GM23338 (cell line): ENCODE measurements around the gene RYR3. TPM values are rescaled to one million over a fixed set of nuclear protein-coding genes. Genes with fewer than 3 reads are reported as not detected.

Experiments used
- ATAC-seq: fragments of 200-7000 bp; cut with Tn5 transposase; 3 replicates; pipeline ENCODE4 v1.9.1; 2020
- DNase-seq: peaks from one replicate; pipeline ENCODE4 v3.0.0-alpha.2; 2015; ENCODE audit warnings: low spot score
- H2AFZ ChIP-seq: fragments of 200-600 bp; sonication (generic); 2 replicates; pipeline ENCODE4 v1.8.0; 2016; ENCODE audit warnings: antibody characterized with exemption, mild to moderate bottlenecking, moderate library complexity
- H3F3A ChIP-seq: fragments of 200-600 bp; sonication (generic); replicated peaks from 2 replicates; pipeline ENCODE4 v1.8.0; 2017; ENCODE audit warnings: antibody characterized with exemption, mixed run types, low read depth
- H3K27ac ChIP-seq: fragments of 200-600 bp; sonication (generic); 2 replicates; pipeline ENCODE4 v1.6.1; 2016; ENCODE audit warnings: low read depth
- H3K27me3 ChIP-seq: fragments of 200-600 bp; sonication (generic); 2 replicates; pipeline ENCODE4 v1.8.0; 2016; ENCODE audit warnings: mild to moderate bottlenecking, mixed run types, moderate library complexity; ENCODE audit not compliant: insufficient read depth
- H3K36me3 ChIP-seq: fragments of 200-600 bp; sonication (generic); 2 replicates; pipeline ENCODE4 v1.8.0; 2016; ENCODE audit warnings: mild to moderate bottlenecking; ENCODE audit not compliant: insufficient read depth
- H3K4me1 ChIP-seq: fragments of 200-600 bp; sonication (generic); 2 replicates; pipeline ENCODE4 v1.8.0; 2016; ENCODE audit warnings: mild to moderate bottlenecking, moderate library complexity; ENCODE audit not compliant: insufficient read depth
- H3K4me2 ChIP-seq: fragments of 200-600 bp; sonication (generic); 2 replicates; pipeline ENCODE4 v1.7.1; 2017; ENCODE audit warnings: mixed run types
- H3K4me3 ChIP-seq: fragments of 200-600 bp; sonication (generic); 2 replicates; pipeline ENCODE4 v1.6.1; 2016; ENCODE audit warnings: mixed run types
- H3K79me2 ChIP-seq: fragments of 200-600 bp; sonication (generic); replicated peaks from 2 replicates; pipeline ENCODE4 v1.8.0; 2017; ENCODE audit warnings: mild to moderate bottlenecking; ENCODE audit not compliant: insufficient read depth
- H3K9me2 ChIP-seq: fragments of 200-600 bp; sonication (generic); 2 replicates; pipeline ENCODE4 v1.8.0; 2017; ENCODE audit not compliant: insufficient read depth
- H4K20me1 ChIP-seq: fragments of 200-600 bp; sonication (generic); replicated peaks from 2 replicates; pipeline ENCODE4 v1.8.0; 2017; ENCODE audit warnings: mild to moderate bottlenecking; ENCODE audit not compliant: insufficient read depth
- H3K27ac Mint-ChIP-seq: 2 replicates; pipeline ENCODE4 v1.8.0; 2020; ENCODE audit warnings: inconsistent platforms, mild to moderate bottlenecking, moderate library complexity, mixed read lengths
- H3K27me3 Mint-ChIP-seq: 3 replicates; pipeline ENCODE4 v1.8.0; 2022; ENCODE audit warnings: low read depth, mild to moderate bottlenecking, moderate library complexity, mixed read lengths, inconsistent platforms; ENCODE audit not compliant: insufficient read depth, poor library complexity
- H3K36me3 Mint-ChIP-seq: 3 replicates; pipeline ENCODE4 v1.8.0; 2021; ENCODE audit warnings: low read depth, mild to moderate bottlenecking, inconsistent platforms, moderate library complexity, mixed read lengths
- H3K4me1 Mint-ChIP-seq: 3 replicates; pipeline ENCODE4 v1.8.0; 2020; ENCODE audit warnings: mild to moderate bottlenecking, inconsistent platforms, mixed read lengths
- H3K4me3 Mint-ChIP-seq: 3 replicates; pipeline ENCODE4 v1.8.0; 2021; ENCODE audit warnings: moderate library complexity, mild to moderate bottlenecking, inconsistent platforms, mixed read lengths
- H3K9me3 Mint-ChIP-seq: 3 replicates; pipeline ENCODE4 v1.8.0; 2020; ENCODE audit warnings: moderate library complexity, mild to moderate bottlenecking, inconsistent platforms, mixed read lengths
- CREB1 ChIP-seq: fragments of 250-450 bp; sonication (Bioruptor Pico); IDR thresholded peaks from 2 replicates; pipeline ENCODE4 v1.5.0; 2020; ENCODE audit warnings: low read depth, mild to moderate bottlenecking, moderate library complexity
- EZH2 ChIP-seq: fragments of 200-600 bp; sonication (generic); IDR thresholded peaks from one replicate; pipeline ENCODE4 v1.8.0; 2017; ENCODE audit warnings: antibody characterized with exemption, mild to moderate bottlenecking, low read depth; ENCODE audit not compliant: unreplicated experiment
- EZH2phosphoT487 ChIP-seq: fragments of 200-600 bp; sonication (generic); IDR thresholded peaks from one replicate; pipeline ENCODE4 v1.8.1; 2018; ENCODE audit warnings: antibody characterized with exemption; ENCODE audit not compliant: unreplicated experiment
- JUNB ChIP-seq: IDR thresholded peaks from one replicate; pipeline ENCODE4 v1.6.1; 2016; ENCODE audit warnings: antibody characterized with exemption; ENCODE audit not compliant: unreplicated experiment
- NANOG ChIP-seq: IDR thresholded peaks from 2 replicates; pipeline ENCODE4 v1.6.1; 2016; ENCODE audit warnings: antibody characterized with exemption, borderline replicate concordance
- POLR2AphosphoS5 ChIP-seq: IDR thresholded peaks from 2 replicates; pipeline ENCODE4 v1.6.1; 2016; ENCODE audit warnings: antibody characterized with exemption, low read depth
- STAT1 ChIP-seq: IDR thresholded peaks from one replicate; pipeline ENCODE4 v1.6.1; 2016; ENCODE audit warnings: antibody characterized with exemption; ENCODE audit not compliant: unreplicated experiment
- ZNF114 ChIP-seq: fragments of 250-450 bp; sonication (Bioruptor Pico); IDR thresholded peaks from 2 replicates; pipeline ENCODE4 v1.5.0; 2020; ENCODE audit warnings: mild to moderate bottlenecking, moderate library complexity
- ZNF331 ChIP-seq: fragments of 250-450 bp; sonication (Bioruptor Pico); IDR thresholded peaks from 2 replicates; pipeline ENCODE4 v1.5.0; 2020; ENCODE audit warnings: low read depth, mild to moderate bottlenecking, moderate library complexity
- polyA plus RNA-seq: library from polyadenylated mRNA; unstranded; fragments of >200 nt; fragmentation: Nextera tagmentation; extraction: Ambion mirVana; gene quantifications from 2 replicates; pipeline ENCODE4 v1.2.1, GENCODE V29; 2016
- total RNA-seq: library from RNA; depleted of rRNA; stranded (reverse); fragments of >200 nt; shearing (Covaris generic); gene quantifications from 2 replicates; pipeline ENCODE4 v1.2.3, GENCODE V29; 2014
- TF ChIP-seq, protein P1 (sequence below), 2 experiments: fragments of 200-600 bp in 1 of 2; sonication (generic) in 1 of 2; conservative IDR thresholded peaks; 2 replicates each; pipeline versions ENCODE4 v1.5.1 to v1.6.1; 2016 to 2017; ENCODE audit warnings: antibody characterized with exemption in 2 of 2, low read depth in 2 of 2, mild to moderate bottlenecking in 2 of 2, moderate library complexity in 1 of 2
- TF ChIP-seq, protein P2 (sequence below): IDR thresholded peaks from one replicate; pipeline ENCODE4 v1.6.1; 2018; ENCODE audit warnings: antibody characterized with exemption; ENCODE audit not compliant: unreplicated experiment
- TF ChIP-seq, protein P3 (sequence below): fragments of 250-450 bp; sonication (Bioruptor Pico); IDR thresholded peaks from 2 replicates; pipeline ENCODE4 v1.5.0; 2020; ENCODE audit warnings: mild to moderate bottlenecking, moderate library complexity
- TF ChIP-seq, protein P4 (sequence below): IDR thresholded peaks from 2 replicates; pipeline ENCODE4 v1.6.1; 2016; ENCODE audit warnings: antibody characterized with exemption

RYR3 gene
- total and polyA plus RNA-seq, 2 experiments from 2014 or later = 1.1 to 1.2 TPM

DNA sequence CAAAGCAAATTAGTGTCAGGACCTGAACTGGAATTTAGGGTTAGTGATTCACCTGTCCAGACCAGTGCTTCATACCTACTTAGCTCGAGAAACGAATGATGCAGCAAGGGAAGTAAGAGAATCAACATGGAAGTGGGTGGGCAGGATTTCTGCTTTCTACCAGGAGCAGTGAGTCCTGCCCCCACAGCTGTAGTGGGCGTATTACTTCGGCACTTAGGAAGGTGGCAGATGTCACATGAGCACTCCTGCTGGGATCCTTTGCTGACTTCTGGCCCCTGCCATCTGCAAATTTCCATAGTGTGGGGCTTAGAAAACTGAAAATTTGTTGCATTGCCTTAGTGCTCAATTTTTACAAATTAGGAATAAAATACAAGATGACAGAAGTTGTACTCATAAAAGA is 31.2 kb downstream of the RYR3 start:
- Histone ChIP-seq H3K4me2 (no peak overlapping the region), H3K36me3 (no peaks in the 10 kb centered on the region), H3K27me3 (no peaks in the 10 kb centered on the region), H3K9me2 (no peaks in the 10 kb centered on the region), H3K79me2 (no peaks in the 10 kb centered on the region), H3K4me3 (no peak overlapping the region), H3K4me1 (no peaks in the 10 kb centered on the region), H3F3A (no peaks in the 10 kb centered on the region), H4K20me1 (no peaks in the 10 kb centered on the region), H2AFZ (no peak overlapping the region), H3K27ac (no peak overlapping the region)
- Mint-ChIP-seq H3K27me3 (peaks cover 2% of the 10 kb centered on the region), H3K4me3 (no peak overlapping the region), H3K27ac (no peak overlapping the region), H3K36me3 (0 out of 3 replicates have a peak, but pooled peaks cover 3% of the 10 kb centered on the region), H3K4me1 (peaks cover 7% of the 10 kb centered on the region), H3K9me3 (peaks cover 5% of the 10 kb centered on the region; the same call in 2 of the 3 replicates)
- DNase-seq (no peak), ATAC-seq (no peak)
- TF ChIP-seq, protein P1, sequence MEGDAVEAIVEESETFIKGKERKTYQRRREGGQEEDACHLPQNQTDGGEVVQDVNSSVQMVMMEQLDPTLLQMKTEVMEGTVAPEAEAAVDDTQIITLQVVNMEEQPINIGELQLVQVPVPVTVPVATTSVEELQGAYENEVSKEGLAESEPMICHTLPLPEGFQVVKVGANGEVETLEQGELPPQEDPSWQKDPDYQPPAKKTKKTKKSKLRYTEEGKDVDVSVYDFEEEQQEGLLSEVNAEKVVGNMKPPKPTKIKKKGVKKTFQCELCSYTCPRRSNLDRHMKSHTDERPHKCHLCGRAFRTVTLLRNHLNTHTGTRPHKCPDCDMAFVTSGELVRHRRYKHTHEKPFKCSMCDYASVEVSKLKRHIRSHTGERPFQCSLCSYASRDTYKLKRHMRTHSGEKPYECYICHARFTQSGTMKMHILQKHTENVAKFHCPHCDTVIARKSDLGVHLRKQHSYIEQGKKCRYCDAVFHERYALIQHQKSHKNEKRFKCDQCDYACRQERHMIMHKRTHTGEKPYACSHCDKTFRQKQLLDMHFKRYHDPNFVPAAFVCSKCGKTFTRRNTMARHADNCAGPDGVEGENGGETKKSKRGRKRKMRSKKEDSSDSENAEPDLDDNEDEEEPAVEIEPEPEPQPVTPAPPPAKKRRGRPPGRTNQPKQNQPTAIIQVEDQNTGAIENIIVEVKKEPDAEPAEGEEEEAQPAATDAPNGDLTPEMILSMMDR (conservative IDR thresholded peaks at IDR 0.05; ENCODE audit: low read depth in 2 of 2) = no peak
- TF ChIP-seq, protein P2, sequence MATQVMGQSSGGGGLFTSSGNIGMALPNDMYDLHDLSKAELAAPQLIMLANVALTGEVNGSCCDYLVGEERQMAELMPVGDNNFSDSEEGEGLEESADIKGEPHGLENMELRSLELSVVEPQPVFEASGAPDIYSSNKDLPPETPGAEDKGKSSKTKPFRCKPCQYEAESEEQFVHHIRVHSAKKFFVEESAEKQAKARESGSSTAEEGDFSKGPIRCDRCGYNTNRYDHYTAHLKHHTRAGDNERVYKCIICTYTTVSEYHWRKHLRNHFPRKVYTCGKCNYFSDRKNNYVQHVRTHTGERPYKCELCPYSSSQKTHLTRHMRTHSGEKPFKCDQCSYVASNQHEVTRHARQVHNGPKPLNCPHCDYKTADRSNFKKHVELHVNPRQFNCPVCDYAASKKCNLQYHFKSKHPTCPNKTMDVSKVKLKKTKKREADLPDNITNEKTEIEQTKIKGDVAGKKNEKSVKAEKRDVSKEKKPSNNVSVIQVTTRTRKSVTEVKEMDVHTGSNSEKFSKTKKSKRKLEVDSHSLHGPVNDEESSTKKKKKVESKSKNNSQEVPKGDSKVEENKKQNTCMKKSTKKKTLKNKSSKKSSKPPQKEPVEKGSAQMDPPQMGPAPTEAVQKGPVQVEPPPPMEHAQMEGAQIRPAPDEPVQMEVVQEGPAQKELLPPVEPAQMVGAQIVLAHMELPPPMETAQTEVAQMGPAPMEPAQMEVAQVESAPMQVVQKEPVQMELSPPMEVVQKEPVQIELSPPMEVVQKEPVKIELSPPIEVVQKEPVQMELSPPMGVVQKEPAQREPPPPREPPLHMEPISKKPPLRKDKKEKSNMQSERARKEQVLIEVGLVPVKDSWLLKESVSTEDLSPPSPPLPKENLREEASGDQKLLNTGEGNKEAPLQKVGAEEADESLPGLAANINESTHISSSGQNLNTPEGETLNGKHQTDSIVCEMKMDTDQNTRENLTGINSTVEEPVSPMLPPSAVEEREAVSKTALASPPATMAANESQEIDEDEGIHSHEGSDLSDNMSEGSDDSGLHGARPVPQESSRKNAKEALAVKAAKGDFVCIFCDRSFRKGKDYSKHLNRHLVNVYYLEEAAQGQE = no peak
- TF ChIP-seq NANOG (no peak), CREB1 (no peak), EZH2 (no peak), JUNB (no peak), STAT1 (no peak), EZH2phosphoT487 (no peak), POLR2AphosphoS5 (no peak), ZNF331 (no peak), ZNF114 (CRISPR knock-in tag) (no peak)
- TF ChIP-seq, protein P3, sequence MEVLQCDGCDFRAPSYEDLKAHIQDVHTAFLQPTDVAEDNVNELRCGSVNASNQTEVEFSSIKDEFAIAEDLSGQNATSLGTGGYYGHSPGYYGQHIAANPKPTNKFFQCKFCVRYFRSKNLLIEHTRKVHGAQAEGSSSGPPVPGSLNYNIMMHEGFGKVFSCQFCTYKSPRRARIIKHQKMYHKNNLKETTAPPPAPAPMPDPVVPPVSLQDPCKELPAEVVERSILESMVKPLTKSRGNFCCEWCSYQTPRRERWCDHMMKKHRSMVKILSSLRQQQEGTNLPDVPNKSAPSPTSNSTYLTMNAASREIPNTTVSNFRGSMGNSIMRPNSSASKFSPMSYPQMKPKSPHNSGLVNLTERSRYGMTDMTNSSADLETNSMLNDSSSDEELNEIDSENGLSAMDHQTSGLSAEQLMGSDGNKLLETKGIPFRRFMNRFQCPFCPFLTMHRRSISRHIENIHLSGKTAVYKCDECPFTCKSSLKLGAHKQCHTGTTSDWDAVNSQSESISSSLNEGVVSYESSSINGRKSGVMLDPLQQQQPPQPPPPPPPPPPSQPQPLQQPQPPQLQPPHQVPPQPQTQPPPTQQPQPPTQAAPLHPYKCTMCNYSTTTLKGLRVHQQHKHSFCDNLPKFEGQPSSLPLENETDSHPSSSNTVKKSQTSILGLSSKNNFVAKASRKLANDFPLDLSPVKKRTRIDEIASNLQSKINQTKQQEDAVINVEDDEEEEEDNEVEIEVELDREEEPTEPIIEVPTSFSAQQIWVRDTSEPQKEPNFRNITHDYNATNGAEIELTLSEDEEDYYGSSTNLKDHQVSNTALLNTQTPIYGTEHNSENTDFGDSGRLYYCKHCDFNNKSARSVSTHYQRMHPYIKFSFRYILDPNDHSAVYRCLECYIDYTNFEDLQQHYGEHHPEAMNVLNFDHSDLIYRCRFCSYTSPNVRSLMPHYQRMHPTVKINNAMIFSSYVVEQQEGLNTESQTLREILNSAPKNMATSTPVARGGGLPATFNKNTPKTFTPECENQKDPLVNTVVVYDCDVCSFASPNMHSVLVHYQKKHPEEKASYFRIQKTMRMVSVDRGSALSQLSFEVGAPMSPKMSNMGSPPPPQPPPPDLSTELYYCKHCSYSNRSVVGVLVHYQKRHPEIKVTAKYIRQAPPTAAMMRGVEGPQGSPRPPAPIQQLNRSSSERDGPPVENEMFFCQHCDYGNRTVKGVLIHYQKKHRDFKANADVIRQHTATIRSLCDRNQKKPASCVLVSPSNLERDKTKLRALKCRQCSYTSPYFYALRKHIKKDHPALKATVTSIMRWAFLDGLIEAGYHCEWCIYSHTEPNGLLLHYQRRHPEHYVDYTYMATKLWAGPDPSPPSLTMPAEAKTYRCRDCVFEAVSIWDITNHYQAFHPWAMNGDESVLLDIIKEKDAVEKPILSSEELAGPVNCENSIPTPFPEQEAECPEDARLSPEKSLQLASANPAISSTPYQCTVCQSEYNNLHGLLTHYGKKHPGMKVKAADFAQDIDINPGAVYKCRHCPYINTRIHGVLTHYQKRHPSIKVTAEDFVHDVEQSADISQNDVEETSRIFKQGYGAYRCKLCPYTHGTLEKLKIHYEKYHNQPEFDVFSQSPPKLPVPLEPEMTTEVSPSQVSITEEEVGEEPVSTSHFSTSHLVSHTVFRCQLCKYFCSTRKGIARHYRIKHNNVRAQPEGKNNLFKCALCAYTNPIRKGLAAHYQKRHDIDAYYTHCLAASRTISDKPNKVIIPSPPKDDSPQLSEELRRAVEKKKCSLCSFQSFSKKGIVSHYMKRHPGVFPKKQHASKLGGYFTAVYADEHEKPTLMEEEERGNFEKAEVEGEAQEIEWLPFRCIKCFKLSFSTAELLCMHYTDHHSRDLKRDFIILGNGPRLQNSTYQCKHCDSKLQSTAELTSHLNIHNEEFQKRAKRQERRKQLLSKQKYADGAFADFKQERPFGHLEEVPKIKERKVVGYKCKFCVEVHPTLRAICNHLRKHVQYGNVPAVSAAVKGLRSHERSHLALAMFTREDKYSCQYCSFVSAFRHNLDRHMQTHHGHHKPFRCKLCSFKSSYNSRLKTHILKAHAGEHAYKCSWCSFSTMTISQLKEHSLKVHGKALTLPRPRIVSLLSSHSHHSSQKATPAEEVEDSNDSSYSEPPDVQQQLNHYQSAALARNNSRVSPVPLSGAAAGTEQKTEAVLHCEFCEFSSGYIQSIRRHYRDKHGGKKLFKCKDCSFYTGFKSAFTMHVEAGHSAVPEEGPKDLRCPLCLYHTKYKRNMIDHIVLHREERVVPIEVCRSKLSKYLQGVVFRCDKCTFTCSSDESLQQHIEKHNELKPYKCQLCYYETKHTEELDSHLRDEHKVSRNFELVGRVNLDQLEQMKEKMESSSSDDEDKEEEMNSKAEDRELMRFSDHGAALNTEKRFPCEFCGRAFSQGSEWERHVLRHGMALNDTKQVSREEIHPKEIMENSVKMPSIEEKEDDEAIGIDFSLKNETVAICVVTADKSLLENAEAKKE (CRISPR knock-in tag) = no peak
- TF ChIP-seq, protein P4, sequence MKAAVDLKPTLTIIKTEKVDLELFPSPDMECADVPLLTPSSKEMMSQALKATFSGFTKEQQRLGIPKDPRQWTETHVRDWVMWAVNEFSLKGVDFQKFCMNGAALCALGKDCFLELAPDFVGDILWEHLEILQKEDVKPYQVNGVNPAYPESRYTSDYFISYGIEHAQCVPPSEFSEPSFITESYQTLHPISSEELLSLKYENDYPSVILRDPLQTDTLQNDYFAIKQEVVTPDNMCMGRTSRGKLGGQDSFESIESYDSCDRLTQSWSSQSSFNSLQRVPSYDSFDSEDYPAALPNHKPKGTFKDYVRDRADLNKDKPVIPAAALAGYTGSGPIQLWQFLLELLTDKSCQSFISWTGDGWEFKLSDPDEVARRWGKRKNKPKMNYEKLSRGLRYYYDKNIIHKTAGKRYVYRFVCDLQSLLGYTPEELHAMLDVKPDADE = no peak
